Measurements from ENCODE around the gene HES1.
"Not testable (repeated sequence)": the region's sequence is repeated elsewhere in the genome, so short reads cannot be mapped to it uniquely, and the experiment has no call there.

HES1 gene, protein sequence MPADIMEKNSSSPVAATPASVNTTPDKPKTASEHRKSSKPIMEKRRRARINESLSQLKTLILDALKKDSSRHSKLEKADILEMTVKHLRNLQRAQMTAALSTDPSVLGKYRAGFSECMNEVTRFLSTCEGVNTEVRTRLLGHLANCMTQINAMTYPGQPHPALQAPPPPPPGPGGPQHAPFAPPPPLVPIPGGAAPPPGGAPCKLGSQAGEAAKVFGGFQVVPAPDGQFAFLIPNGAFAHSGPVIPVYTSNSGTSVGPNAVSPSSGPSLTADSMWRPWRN

DNA sequence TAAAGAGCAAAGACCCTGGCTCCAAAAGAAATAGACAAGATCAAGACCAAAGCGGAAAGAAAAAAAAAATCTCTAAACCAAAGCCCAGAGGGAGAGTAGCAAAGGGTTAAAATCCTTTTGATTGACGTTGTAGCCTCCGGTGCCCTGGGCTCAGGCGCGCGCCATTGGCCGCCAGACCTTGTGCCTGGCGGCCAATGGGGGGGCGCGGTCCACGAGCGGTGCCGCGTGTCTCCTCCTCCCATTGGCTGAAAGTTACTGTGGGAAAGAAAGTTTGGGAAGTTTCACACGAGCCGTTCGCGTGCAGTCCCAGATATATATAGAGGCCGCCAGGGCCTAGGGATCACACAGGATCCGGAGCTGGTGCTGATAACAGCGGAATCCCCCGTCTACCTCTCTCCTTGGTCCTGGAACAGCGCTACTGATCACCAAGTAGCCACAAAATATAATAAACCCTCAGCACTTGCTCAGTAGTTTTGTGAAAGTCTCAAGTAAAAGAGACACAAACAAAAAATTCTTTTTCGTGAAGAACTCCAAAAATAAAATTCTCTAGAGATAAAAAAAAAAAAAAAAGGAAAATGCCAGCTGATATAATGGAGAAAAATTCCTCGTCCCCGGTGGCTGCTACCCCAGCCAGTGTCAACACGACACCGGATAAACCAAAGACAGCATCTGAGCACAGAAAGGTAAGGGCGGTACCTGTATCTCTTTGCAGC is at the start of gene HES1:
Gene HES1 (plus strand): TSS at position 343 of the 713 bp plus-strand sequence. CDS start 233 bp downstream, at position 576.
- peak; percentile 98 for DNase-seq (ENCODE audit: low read depth)
- peak within 1 kb of the TSS; percentile 70 for H3K4me3 ChIP-seq (ENCODE audit: low read length)
- TF ChIP-seq, protein P1, sequence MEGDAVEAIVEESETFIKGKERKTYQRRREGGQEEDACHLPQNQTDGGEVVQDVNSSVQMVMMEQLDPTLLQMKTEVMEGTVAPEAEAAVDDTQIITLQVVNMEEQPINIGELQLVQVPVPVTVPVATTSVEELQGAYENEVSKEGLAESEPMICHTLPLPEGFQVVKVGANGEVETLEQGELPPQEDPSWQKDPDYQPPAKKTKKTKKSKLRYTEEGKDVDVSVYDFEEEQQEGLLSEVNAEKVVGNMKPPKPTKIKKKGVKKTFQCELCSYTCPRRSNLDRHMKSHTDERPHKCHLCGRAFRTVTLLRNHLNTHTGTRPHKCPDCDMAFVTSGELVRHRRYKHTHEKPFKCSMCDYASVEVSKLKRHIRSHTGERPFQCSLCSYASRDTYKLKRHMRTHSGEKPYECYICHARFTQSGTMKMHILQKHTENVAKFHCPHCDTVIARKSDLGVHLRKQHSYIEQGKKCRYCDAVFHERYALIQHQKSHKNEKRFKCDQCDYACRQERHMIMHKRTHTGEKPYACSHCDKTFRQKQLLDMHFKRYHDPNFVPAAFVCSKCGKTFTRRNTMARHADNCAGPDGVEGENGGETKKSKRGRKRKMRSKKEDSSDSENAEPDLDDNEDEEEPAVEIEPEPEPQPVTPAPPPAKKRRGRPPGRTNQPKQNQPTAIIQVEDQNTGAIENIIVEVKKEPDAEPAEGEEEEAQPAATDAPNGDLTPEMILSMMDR (conservative IDR thresholded peaks at IDR 0.05; ENCODE audit: low read length) = no peak

DNA sequence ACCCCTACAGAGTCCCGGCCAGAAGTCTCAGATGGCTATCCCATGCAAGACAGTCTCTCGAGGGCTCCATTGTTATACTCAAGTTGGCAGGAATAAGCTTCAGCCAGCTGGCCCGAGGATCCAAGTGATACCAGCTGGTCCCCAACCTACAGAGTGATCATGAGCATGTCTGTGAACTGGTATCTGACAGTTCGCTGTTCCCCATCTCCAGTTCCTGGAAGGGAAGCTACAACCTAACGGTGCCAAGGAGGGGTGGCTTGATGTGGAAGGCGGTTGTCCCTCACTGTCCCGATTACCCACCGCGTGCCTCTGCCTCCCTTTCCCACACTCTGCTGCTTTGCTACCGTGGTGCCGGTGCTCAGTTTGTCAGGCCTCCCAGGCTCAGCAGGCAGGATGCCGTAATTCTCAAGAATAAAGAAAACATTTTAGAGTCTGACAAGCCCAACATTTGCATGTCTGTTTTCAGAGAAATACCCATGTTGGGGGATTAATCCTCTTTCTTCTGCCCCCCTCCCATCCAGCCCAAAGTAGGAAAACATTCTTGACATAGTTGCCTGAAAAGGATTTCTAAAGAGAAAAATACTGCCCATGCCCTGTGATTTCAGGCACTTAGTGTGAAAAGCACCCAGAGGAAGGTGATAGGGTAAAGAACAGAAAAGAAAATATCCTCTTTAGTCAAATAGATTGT is 49.4 kb upstream of the HES1 start:
- TF ChIP-seq, protein P1 (conservative IDR thresholded peaks at IDR 0.05; ENCODE audit: low read length) = no peak
- no peak for DNase-seq (ENCODE audit: low read depth)
- H3K4me3 ChIP-seq (ENCODE audit: low read length) = no peak overlapping the region

DNA sequence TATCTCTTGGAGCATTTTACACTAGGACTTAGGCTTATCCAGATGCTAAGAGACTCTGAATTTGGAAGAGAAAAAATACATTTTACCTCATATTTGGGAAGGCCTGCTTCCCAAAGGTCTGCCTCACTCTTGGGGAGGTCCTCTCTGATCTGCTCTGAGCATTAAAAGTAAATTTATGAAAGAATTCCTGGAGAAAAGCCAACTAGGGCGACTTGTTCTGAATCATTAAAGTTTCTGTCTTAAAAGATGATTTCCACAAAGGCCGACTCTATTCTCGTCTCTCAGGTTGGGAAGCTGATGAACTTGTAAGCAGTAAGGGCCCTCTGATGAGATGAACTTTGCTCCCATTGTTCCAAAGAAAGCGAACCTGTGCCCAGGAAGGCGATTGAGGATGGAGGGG is 48.7 kb upstream of the HES1 start:
- H3K4me3 ChIP-seq (ENCODE audit: low read length) = no peak overlapping the region
- DNase-seq (ENCODE audit: low read depth) = no peak
- TF ChIP-seq, protein P1 (conservative IDR thresholded peaks at IDR 0.05; ENCODE audit: low read length) = no peak

DNA sequence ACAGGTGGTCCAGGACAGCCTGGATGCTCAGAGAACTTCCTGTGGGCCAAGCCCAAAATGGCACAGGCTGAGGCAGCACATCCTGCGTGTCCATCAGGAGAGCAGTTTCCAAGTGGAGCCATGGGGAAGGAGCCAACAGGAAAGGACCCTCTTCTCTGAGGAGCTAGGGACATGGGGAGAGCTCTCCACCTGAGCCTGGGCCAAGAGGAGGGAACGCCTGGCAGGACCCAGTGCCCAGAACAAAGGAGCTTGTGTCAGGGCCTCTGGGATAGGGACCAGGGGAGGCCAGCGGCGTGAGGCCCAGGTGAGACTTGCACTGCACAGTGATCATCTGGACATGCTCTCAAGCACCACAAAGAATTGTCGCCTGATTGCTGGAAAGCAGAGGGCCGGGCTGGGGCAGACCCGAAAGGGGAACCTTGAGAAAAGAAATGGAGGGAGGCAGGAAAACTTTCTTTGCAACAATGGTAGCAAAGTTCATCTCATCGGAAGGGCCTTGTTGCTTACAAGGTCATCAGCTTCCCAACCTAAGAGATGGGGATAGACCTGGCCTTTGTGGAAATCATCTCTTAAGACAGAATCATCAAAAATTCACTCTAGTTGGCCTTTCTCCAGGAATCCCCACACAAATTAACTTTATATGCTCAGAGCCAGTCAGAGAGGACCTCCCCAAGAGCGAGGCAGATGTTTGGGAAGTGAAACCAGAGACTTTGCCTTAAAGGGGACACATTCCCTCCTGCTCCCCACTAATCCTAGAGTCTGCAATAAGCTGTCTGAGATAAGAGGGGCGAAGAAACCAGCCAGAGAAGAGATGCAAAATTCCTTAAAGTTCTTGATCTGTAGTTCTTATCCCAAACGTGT is 47.7 kb upstream of the HES1 start:
- DNase-seq (ENCODE audit: low read depth) = peak; percentile 20
- H3K4me3 ChIP-seq (ENCODE audit: low read length) = no peak overlapping the region
- TF ChIP-seq, protein P1 (conservative IDR thresholded peaks at IDR 0.05; ENCODE audit: low read length) = no peak

DNA sequence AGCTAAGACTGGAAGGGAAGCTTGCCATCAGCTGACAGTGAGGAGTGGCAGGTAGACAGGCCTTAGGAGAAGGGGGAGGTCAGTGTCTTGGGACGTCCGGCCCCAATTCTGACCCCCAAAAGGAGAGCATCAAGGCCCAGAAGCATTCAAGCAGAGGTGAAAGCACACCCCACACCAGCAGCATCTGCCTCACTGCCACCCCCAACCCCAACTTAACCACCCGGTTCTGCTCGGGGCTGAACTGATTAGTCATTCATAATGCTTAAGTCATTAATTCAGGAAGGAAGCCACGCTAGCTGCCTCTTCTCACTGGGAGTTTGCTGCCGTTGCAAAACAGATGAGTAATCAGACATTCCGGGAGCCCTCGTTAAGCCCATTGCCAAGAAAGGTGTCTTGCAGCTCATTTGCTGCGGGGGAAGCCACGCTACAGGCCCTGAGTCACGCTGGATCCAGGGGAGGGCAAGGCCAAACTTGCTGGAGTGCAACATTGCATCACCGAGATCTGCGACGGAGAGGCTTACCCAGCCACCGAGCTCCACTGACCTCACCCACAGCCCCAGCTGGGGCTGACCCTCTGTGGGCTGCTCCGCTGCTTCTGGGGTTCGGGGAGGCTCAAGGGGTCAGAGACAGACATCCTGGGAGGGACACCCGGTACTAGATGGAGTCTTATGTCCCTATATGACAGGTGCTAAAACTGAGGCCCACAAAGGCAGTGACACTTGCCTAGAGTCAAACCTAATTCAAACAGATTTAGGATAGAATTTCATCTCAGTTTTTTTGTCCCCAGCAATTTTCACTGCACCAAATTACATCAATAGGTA is 46.4 kb upstream of the HES1 start:
- no peak overlapping the region for H3K4me3 ChIP-seq (ENCODE audit: low read length)
- TF ChIP-seq, protein P1 (conservative IDR thresholded peaks at IDR 0.05; ENCODE audit: low read length) = no peak
- peak; percentile 100 for DNase-seq (ENCODE audit: low read depth)

DNA sequence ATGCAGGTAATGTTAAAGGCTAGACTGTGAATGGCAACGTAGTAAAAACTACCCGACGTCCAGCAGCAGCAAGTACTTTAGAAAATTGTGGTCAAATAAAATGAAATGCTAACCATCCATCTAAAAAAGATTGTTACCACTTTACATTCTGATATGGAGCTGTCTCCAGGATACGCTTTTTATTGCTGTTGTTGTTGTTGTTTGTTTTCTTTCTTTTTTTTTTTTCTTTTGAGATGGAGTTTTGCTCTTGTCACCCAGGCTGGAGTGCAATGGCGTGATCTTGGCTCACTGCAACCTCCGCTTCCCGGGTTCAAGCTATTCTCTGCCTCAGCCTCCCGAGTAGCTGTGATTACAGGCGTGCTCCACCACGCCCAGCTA is 45.8 kb upstream of the HES1 start:
- not testable (repeated sequence) for H3K4me3 ChIP-seq (ENCODE audit: low read length); DNase-seq (ENCODE audit: low read depth)

Measured in AG10803 (cell line).